B cell (primary cell): ENCODE measurements around the gene SLC4A3. TPM values are rescaled to one million over a fixed set of nuclear protein-coding genes. Genes with fewer than 3 reads are reported as not detected.

Experiments
- ATAC-seq: fragments of 200-7000 bp; cut with Tn5 transposase; one replicate; pipeline ENCODE4 v1.10.0; 2021; ENCODE audit warnings: low read depth, mild to moderate bottlenecking, moderate number of reproducible peaks, moderate library complexity
- CTCF ChIA-PET: fragments of 350-600 bp; sonication (Branson Sonifier 250); formaldehyde crosslinking; loops from one replicate; lab custom pipeline; 2021; ENCODE audit warnings: antibody characterized with exemption, inconsistent platforms; lab: Charles Lee
- POLR2A ChIA-PET: fragments of 350-600 bp; sonication (Branson Sonifier 250); formaldehyde crosslinking; loops from one replicate; lab custom pipeline; 2021; ENCODE audit warnings: antibody characterized with exemption; lab: Charles Lee
- DNase-seq: peaks from one replicate; pipeline ENCODE4 v3.0.0; 2013
- H2AFZ ChIP-seq: 2 replicates; pipeline ENCODE4 v1.6.1; 2012; ENCODE audit warnings: mild to moderate bottlenecking, low read depth, low read length; ENCODE audit not compliant: insufficient read depth, poor library complexity, severe bottlenecking
- H3K27ac ChIP-seq, 2 donors: 1 replicate in 1 of 2; 2 replicates in 1 of 2; pipeline ENCODE4 v1.5.1; 2012 to 2013; ENCODE audit warnings: low read length in 2 of 2, mild to moderate bottlenecking in 2 of 2, moderate library complexity in 1 of 2
- H3K27me3 ChIP-seq, 4 experiments: fragments of 200-600 bp in 1 of 4; sonication (generic) in 1 of 4; replicated peaks in 1 of 4; 1 replicate in 2 of 4; 2 replicates in 2 of 4; pipeline versions ENCODE4 v1.6.1 to v1.7.0; 2013 to 2016; ENCODE audit warnings: low read length in 3 of 4, mild to moderate bottlenecking in 2 of 4, mixed read lengths in 1 of 4, moderate library complexity in 1 of 4; ENCODE audit not compliant: insufficient read depth in 4 of 4, control insufficient read depth in 3 of 4; ENCODE audit errors: control extremely low read depth in 1 of 4
- H3K36me3 ChIP-seq, 2 experiments: replicated peaks in 1 of 2; 1 replicate in 1 of 2; 2 replicates in 1 of 2; pipeline versions ENCODE4 v1.6.1 to v1.7.1; 2013; ENCODE audit warnings: low read length in 1 of 2; ENCODE audit not compliant: insufficient read depth in 2 of 2, control insufficient read depth in 1 of 2; ENCODE audit errors: control extremely low read depth in 1 of 2, extremely low read depth in 1 of 2
- H3K4me1 ChIP-seq, 2 donors: fragments of 200-600 bp in 1 of 2; sonication (generic) in 1 of 2; 1 replicate in 1 of 2; 2 replicates in 1 of 2; pipeline versions ENCODE4 v1.5.1 to v1.6.1; 2013 to 2017; ENCODE audit warnings: low read length in 2 of 2; ENCODE audit not compliant: control insufficient read depth in 2 of 2, insufficient read depth in 2 of 2
- H3K4me2 ChIP-seq: replicated peaks from 2 replicates; pipeline ENCODE3; 2012; ENCODE audit warnings: mild to moderate bottlenecking, low read depth, low read length; ENCODE audit not compliant: poor library complexity, severe bottlenecking
- H3K4me3 ChIP-seq, 5 experiments: fragments of 200-600 bp in 1 of 5; sonication (generic) in 1 of 5; 1 replicate in 3 of 5; 2 replicates in 2 of 5; pipeline versions ENCODE4 v1.5.1 to v1.7.0; 2011 to 2016; ENCODE audit warnings: low read length in 4 of 5, mild to moderate bottlenecking in 4 of 5, low read depth in 2 of 5, control low read depth in 1 of 5, moderate library complexity in 1 of 5; ENCODE audit not compliant: insufficient read depth in 1 of 5; ENCODE audit errors: control extremely low read depth in 1 of 5, extremely low read depth in 1 of 5
- H3K79me2 ChIP-seq: fragments of 200-600 bp; sonication (generic); one replicate; pipeline ENCODE4 v1.6.0; 2016; ENCODE audit warnings: low read length; ENCODE audit not compliant: control insufficient read depth, insufficient read depth
- H3K9ac ChIP-seq: fragments of 200-600 bp; sonication (generic); 2 replicates; pipeline ENCODE4 v1.6.1; 2017; ENCODE audit warnings: mild to moderate bottlenecking, low read length, moderate library complexity
- H3K9me3 ChIP-seq, 3 donors: one replicate each; pipeline versions ENCODE4 v1.6.1 to v1.7.1; 2013; ENCODE audit warnings: low read length in 2 of 3; ENCODE audit not compliant: control insufficient read depth in 2 of 3, insufficient read depth in 1 of 3; ENCODE audit errors: control extremely low read depth in 1 of 3
- H4K20me1 ChIP-seq: 2 replicates; pipeline ENCODE4 v1.6.0; 2012; ENCODE audit warnings: mild to moderate bottlenecking, low read length; ENCODE audit not compliant: insufficient read depth, control insufficient read depth, poor library complexity, severe bottlenecking
- H3K27ac Mint-ChIP-seq: one replicate; pipeline ENCODE4 v1.8.0; 2021; ENCODE audit warnings: mixed read lengths
- H3K27me3 Mint-ChIP-seq: one replicate; pipeline ENCODE4 v1.8.0; 2021; ENCODE audit warnings: mixed read lengths
- H3K4me1 Mint-ChIP-seq: one replicate; pipeline ENCODE4 v1.8.0; 2021; ENCODE audit warnings: mixed read lengths
- H3K4me3 Mint-ChIP-seq: one replicate; pipeline ENCODE4 v1.8.0; 2021; ENCODE audit warnings: mixed read lengths
- H3K9me3 Mint-ChIP-seq: one replicate; pipeline ENCODE4 v1.8.0; 2022; ENCODE audit warnings: mixed read lengths; ENCODE audit not compliant: insufficient read depth
- EZH2 ChIP-seq: IDR thresholded peaks from 2 replicates; pipeline ENCODE4 v1.6.1; 2012; ENCODE audit warnings: borderline replicate concordance, low read depth, mild to moderate bottlenecking, moderate library complexity, low read length; ENCODE audit not compliant: insufficient read depth, poor library complexity, severe bottlenecking
- WGBS: methylation state at CpG from one replicate; pipeline ENCODE4 v1.1.5; 2013; ENCODE audit warnings: missing lambda C conversion rate; ENCODE audit not compliant: insufficient coverage; 5-methylcytosine and 5-hydroxymethylcytosine counted together
- intact Hi-C: fragments of 100-400 bp; cut with micrococcal nuclease; formaldehyde crosslinking; loops from one replicate; pipeline ENCODE4 v1.10.0; 2022
- polyA plus RNA-seq: library from polyadenylated mRNA; depleted of rRNA; stranded (reverse); fragments of >200 nt; gene quantifications from 2 replicates; pipeline ENCODE4 v1.2.3, GENCODE V29; 2012
- total RNA-seq, 2 donors: library from RNA; stranded (reverse); fragments of 120-200 nt in 1 of 2; gene quantifications; 1 replicate in 1 of 2; 2 replicates in 1 of 2; pipeline versions ENCODE4 v1.2.3 to v1.2.4, GENCODE V29; 2013 to 2022
- TF ChIP-seq, protein P1 (sequence below): fragments of 200-600 bp; IDR thresholded peaks from one replicate; pipeline ENCODE4 v1.8.0; 2022; ENCODE audit warnings: antibody characterized with exemption, mild to moderate bottlenecking

SLC4A3 gene
- total and polyA plus RNA-seq, 2 donors (not counting 1 experiment from before 2014, with no cell fraction given) = 0.16 TPM; not detected in 1

DNA sequence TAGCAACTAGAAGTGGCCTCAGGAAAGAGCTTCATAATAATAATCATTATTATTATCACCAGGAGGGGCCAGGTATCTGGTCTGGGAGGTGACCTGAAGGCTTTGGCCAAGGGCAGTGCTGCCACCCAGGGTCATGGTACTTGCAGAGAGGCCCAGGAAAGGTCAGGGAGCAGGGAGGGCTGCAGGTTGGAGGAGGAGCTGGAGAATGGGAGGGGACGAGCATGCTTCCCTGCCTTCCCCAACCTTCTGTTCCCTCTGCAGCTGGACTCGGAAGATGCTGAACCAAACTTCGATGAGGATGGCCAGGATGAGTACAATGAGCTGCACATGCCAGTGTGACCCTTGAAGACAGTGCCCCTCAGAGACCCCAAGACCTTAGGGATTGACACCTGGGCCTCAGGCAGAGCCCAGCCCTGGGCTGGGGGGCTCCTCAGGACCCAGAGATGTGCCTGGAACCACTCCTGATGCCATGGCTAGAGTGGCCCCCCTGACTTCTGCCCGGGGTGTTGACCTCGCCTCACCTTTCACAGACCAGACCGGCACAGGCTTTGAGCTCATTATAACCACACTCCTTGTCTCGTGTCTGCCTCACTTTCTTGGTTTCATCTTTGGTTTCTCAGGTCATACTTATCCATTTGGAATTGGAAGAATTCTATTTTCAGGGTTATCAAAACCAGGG is 14.1 kb downstream of the SLC4A3 start:
- Mint-ChIP-seq H3K4me1 (peaks cover 15% of the 10 kb centered on the region), H3K27me3 (peaks cover 34% of the 10 kb centered on the region), H3K4me3 (no peak overlapping the region), H3K9me3 (no peaks in the 10 kb centered on the region), H3K27ac (no peak overlapping the region)
- Histone ChIP-seq H3K27me3 (peaks cover 0 to 45% (median 4%) of the 10 kb centered on the region in 4 experiments), H2AFZ (no peak overlapping the region), H3K4me1 (peaks cover 8 to 17% of the 10 kb centered on the region in 2 donors), H4K20me1 (no peaks in the 10 kb centered on the region), H3K9me3 (no peaks in the 10 kb centered on the region), H3K79me2 (no peaks in the 10 kb centered on the region), H3K4me2 (no peak overlapping the region), H3K4me3 (no peak overlapping the region), H3K9ac (no peak overlapping the region), H3K36me3 (no peaks in the 10 kb centered on the region), H3K27ac (no peak overlapping the region)
- ChIA-PET CTCF (interaction anchor here (1.2 to 3.4 kb wide), 8 partner anchors 41 to 253 kb away, joined by 3 to 17 read pairs (median 5); partner anchors contain the start of gene STK11IP), POLR2A (no interaction called here)
- ATAC-seq = no peak
- WGBS = 100% methylated on average over 4 of the region's 7 CpGs
- intact Hi-C loops = loop anchor here (1.0 to 5.0 kb wide), 5 partner anchors 43 to 253 kb away; partner anchors contain the start of gene STK11IP
- TF ChIP-seq EZH2 = no peak
- TF ChIP-seq, protein P1, sequence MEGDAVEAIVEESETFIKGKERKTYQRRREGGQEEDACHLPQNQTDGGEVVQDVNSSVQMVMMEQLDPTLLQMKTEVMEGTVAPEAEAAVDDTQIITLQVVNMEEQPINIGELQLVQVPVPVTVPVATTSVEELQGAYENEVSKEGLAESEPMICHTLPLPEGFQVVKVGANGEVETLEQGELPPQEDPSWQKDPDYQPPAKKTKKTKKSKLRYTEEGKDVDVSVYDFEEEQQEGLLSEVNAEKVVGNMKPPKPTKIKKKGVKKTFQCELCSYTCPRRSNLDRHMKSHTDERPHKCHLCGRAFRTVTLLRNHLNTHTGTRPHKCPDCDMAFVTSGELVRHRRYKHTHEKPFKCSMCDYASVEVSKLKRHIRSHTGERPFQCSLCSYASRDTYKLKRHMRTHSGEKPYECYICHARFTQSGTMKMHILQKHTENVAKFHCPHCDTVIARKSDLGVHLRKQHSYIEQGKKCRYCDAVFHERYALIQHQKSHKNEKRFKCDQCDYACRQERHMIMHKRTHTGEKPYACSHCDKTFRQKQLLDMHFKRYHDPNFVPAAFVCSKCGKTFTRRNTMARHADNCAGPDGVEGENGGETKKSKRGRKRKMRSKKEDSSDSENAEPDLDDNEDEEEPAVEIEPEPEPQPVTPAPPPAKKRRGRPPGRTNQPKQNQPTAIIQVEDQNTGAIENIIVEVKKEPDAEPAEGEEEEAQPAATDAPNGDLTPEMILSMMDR = no peak
- DNase-seq = no peak

DNA sequence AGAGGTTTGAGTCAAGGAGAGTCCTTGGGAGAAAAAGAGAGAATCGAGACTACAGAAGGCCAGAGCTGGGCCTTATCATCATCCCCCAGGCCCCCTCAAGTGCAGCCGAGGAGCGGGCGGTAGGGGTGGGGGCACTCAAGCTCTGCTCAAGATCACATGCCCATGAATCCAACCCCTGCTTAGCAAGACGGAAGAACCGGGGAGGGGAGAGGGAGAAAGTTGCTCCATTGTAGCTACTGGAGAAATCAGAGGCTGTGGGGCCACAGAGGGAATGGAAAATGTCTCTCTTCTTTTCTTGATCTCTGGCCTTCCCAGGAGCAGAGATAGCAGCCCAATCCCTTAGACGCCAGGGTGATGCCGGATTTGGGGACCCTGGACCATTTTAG is 14.6 kb downstream of the SLC4A3 start:
- intact Hi-C loops = loop anchor here (1.0 to 5.0 kb wide), 5 partner anchors 43 to 254 kb away; partner anchors contain the start of gene STK11IP
- CTCF ChIA-PET = interaction anchor here (1.0 to 3.4 kb wide), 14 partner anchors 11 to 254 kb away, joined by 3 to 17 read pairs (median 4); partner anchors contain the start of gene STK11IP

More for the DNA sequence above, 14.6 kb downstream of the SLC4A3 start:
- POLR2A ChIA-PET = no interaction called here
- Histone ChIP-seq H3K4me3 (no peak overlapping the region), H3K4me2 (peak overlapping the region; percentile 77), H3K9me3 (no peaks in the 10 kb centered on the region), H3K27ac (no peak overlapping the region), H3K27me3 (peaks cover 0 to 39% (median 4%) of the 10 kb centered on the region in 4 experiments), H3K4me1 (peaks cover 8 to 17% of the 10 kb centered on the region in 2 donors), H3K36me3 (no peaks in the 10 kb centered on the region), H2AFZ (no peak overlapping the region), H3K79me2 (no peaks in the 10 kb centered on the region), H4K20me1 (no peaks in the 10 kb centered on the region), H3K9ac (no peak overlapping the region)
- Mint-ChIP-seq H3K9me3 (no peaks in the 10 kb centered on the region), H3K27ac (peak overlapping the region; percentile 50), H3K4me1 (peaks cover 15% of the 10 kb centered on the region), H3K27me3 (peaks cover 32% of the 10 kb centered on the region), H3K4me3 (no peak overlapping the region)
- WGBS = 71% methylated on average over 3 of the region's 8 CpGs
- DNase-seq = no peak
- no peak for ATAC-seq
- TF ChIP-seq EZH2 = no peak
- TF ChIP-seq, protein P1 = no peak
